GM12878 (cell line): ENCODE measurements around the gene TMEM45B. TPM values are rescaled to one million over a fixed set of nuclear protein-coding genes. Genes with fewer than 3 reads are reported as not detected.

Source experiments
- ATAC-seq: fragments of 200-7000 bp; cut with Tn5 transposase; 3 replicates; pipeline ENCODE4 v1.9.1; 2020; ENCODE audit warnings: mild to moderate bottlenecking, moderate library complexity
- BruUV-seq: library from RNA; stranded (reverse); fragments of 400-500 nt; replicated peaks from 2 replicates; lab custom pipeline; 2021; lab: Mats Ljungman, UMichigan
- CTCF ChIA-PET: fragments of 300-600 bp; sonication (Branson Sonifier 250); formaldehyde crosslinking; extraction: SDS; loops from one replicate; lab custom pipeline; 2021; ENCODE audit warnings: inconsistent platforms; lab: Yijun Ruan, JAX
- POLR2A ChIA-PET: fragments of 350-600 bp; formaldehyde crosslinking; extraction: SDS; loops from one replicate; lab custom pipeline; 2021; ENCODE audit warnings: inconsistent platforms; lab: Charles Lee
- RAD21 ChIA-PET: fragments of 300-600 bp; sonication (Branson Sonifier 250); formaldehyde crosslinking; loops from one replicate; lab custom pipeline; 2023; ENCODE audit warnings: antibody characterized with exemption; ENCODE audit not compliant: unreplicated experiment; lab: Charles Lee
- SMC1A ChIA-PET: fragments of 300-600 bp; sonication (Branson Sonifier 250); formaldehyde crosslinking; loops from one replicate; lab custom pipeline; 2023; ENCODE audit not compliant: unreplicated experiment, uncharacterized antibody; lab: Charles Lee
- DNase-seq: peaks from one replicate; pipeline ENCODE4 v3.0.0-alpha.2; 2011; ENCODE audit warnings: low read depth, low spot score
- FAIRE-seq: peaks from 3 replicates; lab custom pipeline; 2011; peaks lifted over from hg19 to GRCh38; lab: Jason Lieb, UNC
- H2AFZ ChIP-seq: 2 replicates; pipeline ENCODE4 v1.6.0; 2011; ENCODE audit warnings: low read depth, low read length, control low read depth; ENCODE audit not compliant: control insufficient read depth
- H3K27ac ChIP-seq: 2 replicates; pipeline ENCODE4 v1.5.1; 2011; ENCODE audit warnings: control low read depth; ENCODE audit not compliant: control insufficient read depth, insufficient read depth
- H3K27me3 ChIP-seq, 2 experiments: replicated peaks in 1 of 2; 2 replicates each; pipeline versions ENCODE4 v1.6.0 to v1.6.1; 2011; ENCODE audit warnings: low read length in 1 of 2; ENCODE audit not compliant: control insufficient read depth in 2 of 2, insufficient read depth in 2 of 2
- H3K36me3 ChIP-seq, 2 experiments: 2 replicates each; pipeline ENCODE4 v1.5.1; 2011; ENCODE audit warnings: low read length in 1 of 2; ENCODE audit not compliant: control insufficient read depth in 2 of 2, insufficient read depth in 2 of 2
- H3K4me1 ChIP-seq: 2 replicates; pipeline ENCODE4 v1.6.1; 2011; ENCODE audit warnings: mild to moderate bottlenecking, low read length, moderate library complexity, mixed read lengths; ENCODE audit not compliant: control insufficient read depth, insufficient read depth
- H3K4me2 ChIP-seq: 2 replicates; pipeline ENCODE4 v1.6.0; 2011; ENCODE audit warnings: control low read depth; ENCODE audit not compliant: control insufficient read depth, insufficient read depth
- H3K4me3 ChIP-seq: fragments of 200-600 bp; sonication (generic); 2 replicates; pipeline ENCODE4 v1.5.1; 2016
- H3K79me2 ChIP-seq: 2 replicates; pipeline ENCODE4 v1.6.0; 2011; ENCODE audit warnings: low read length; ENCODE audit not compliant: control insufficient read depth, insufficient read depth
- H3K9ac ChIP-seq: 2 replicates; pipeline ENCODE4 v1.8.0; 2011; ENCODE audit warnings: low read length, control low read depth, mixed read lengths; ENCODE audit not compliant: control insufficient read depth, insufficient read depth
- H3K9me3 ChIP-seq: replicated peaks from 3 replicates; pipeline ENCODE4 v1.5.1; 2011; ENCODE audit warnings: mild to moderate bottlenecking, low read length; ENCODE audit not compliant: control insufficient read depth, insufficient read depth
- H4K20me1 ChIP-seq: 2 replicates; pipeline ENCODE4 v1.6.0; 2011; ENCODE audit not compliant: control insufficient read depth, insufficient read depth
- ETV6 ChIP-seq, 2 experiments: fragments of 450-650 bp in 1 of 2; IDR thresholded peaks in 1 of 2; conservative IDR thresholded peaks in 1 of 2; 2 replicates each; pipeline ENCODE4 v1.6.1; 2014; ENCODE audit warnings: antibody characterized with exemption in 1 of 2, borderline replicate concordance in 1 of 2, low read depth in 1 of 2, mild to moderate bottlenecking in 1 of 2, moderate library complexity in 1 of 2
- IKZF1 ChIP-seq: fragments of 450-650 bp; conservative IDR thresholded peaks from 2 replicates; pipeline ENCODE4 v1.6.1; 2017; ENCODE audit warnings: antibody characterized with exemption, mild to moderate bottlenecking
- MEF2B ChIP-seq: fragments of 450-650 bp; IDR thresholded peaks from 2 replicates; pipeline ENCODE4 v1.6.1; 2018; ENCODE audit warnings: mild to moderate bottlenecking, moderate library complexity; ENCODE audit not compliant: partially characterized antibody, poor library complexity, severe bottlenecking
- RAD21 ChIP-seq: IDR thresholded peaks from 2 replicates; pipeline ENCODE4 v1.6.1; 2011; ENCODE audit warnings: mild to moderate bottlenecking, low read depth, low read length, moderate library complexity; ENCODE audit not compliant: insufficient read depth
- RAD51 ChIP-seq: fragments of 450-650 bp; IDR thresholded peaks from 2 replicates; pipeline ENCODE4 v1.6.1; 2016; ENCODE audit warnings: moderate library complexity, mild to moderate bottlenecking, inconsistent platforms
- SPI1 ChIP-seq: IDR thresholded peaks from 2 replicates; pipeline ENCODE4 v1.6.1; 2011; ENCODE audit warnings: low read depth, mild to moderate bottlenecking, low read length, moderate library complexity, borderline replicate concordance; ENCODE audit not compliant: insufficient read depth
- SREBF1 ChIP-seq: IDR thresholded peaks from 2 replicates; pipeline ENCODE4 v1.6.1; 2012; ENCODE audit warnings: mild to moderate bottlenecking, low read length
- TCF3 ChIP-seq: IDR thresholded peaks from 2 replicates; pipeline ENCODE4 v1.6.1; 2012; ENCODE audit warnings: low read depth, mild to moderate bottlenecking, low read length, borderline replicate concordance; ENCODE audit not compliant: insufficient read depth
- WGBS: methylation state at CpG from one replicate; pipeline ENCODE4 v1.1.6; 2016; ENCODE audit warnings: low lambda C conversion rate; ENCODE audit not compliant: insufficient replicate concordance, insufficient coverage; ENCODE audit errors: missing lambda C conversion rate; 5-methylcytosine and 5-hydroxymethylcytosine counted together
- in situ Hi-C: fragments of 300-500 bp; cut with MboI; formaldehyde crosslinking; loops from 9 replicates; pipeline ENCODE4 v1.14.3; 2018; ENCODE audit warnings: mixed read lengths
- intact Hi-C: fragments of 100-400 bp; cut with micrococcal nuclease; formaldehyde crosslinking; loops from one replicate; pipeline ENCODE4 v1.14.2; 2022; ENCODE audit not compliant: unreplicated experiment
- polyA plus RNA-seq, 11 experiments: library from polyadenylated mRNA; depleted of rRNA in 4 of 11; unstranded in 6 of 11; stranded (reverse) in 5 of 11; fragments of >200 nt; fragmentation: Nextera tagmentation in 4 of 11; fragmentation: Illumina TruSeq in 1 of 11; extraction: Ambion mirVana in 4 of 11; extraction: Trizol in 1 of 11; gene quantifications; 1 replicate in 1 of 11; 2 replicates in 10 of 11; pipeline versions ENCODE4 v1.2.1 to v1.2.3, GENCODE V29; 2011 to 2016; ENCODE audit warnings: inconsistent platforms in 2 of 11, missing spikeins in 2 of 11, low read depth in 1 of 11
- total RNA-seq, 4 experiments: library from RNA; depleted of rRNA in 3 of 4; stranded (reverse); fragments of >200 nt in 3 of 4; fragmentation: Illumina TruSeq in 1 of 4; extraction: Trizol in 1 of 4; gene quantifications; 2 replicates each; pipeline versions ENCODE4 v1.2.1 to v1.2.3, GENCODE V29; 2013 to 2021
- TF ChIP-seq, protein P1 (sequence below): IDR thresholded peaks from 2 replicates; pipeline ENCODE4 v1.6.1; 2011; ENCODE audit warnings: mild to moderate bottlenecking, low read depth, low read length, moderate library complexity; ENCODE audit not compliant: insufficient replicate concordance
- TF ChIP-seq, protein P2 (sequence below): IDR thresholded peaks from 2 replicates; pipeline ENCODE4 v1.6.1; 2012; ENCODE audit warnings: low read depth, low read length, improper control_type of control experiment
- TF ChIP-seq, protein P3 (sequence below): IDR thresholded peaks from 2 replicates; pipeline ENCODE4 v1.6.1; 2011; ENCODE audit warnings: low read depth, low read length, improper control_type of control experiment, borderline replicate concordance

TMEM45B gene
- total and polyA plus RNA-seq, 10 of the 15 experiments (the other 5 are each of a cell fraction or from before 2014, with no cell fraction given) = 0.05 to 0.13 TPM; not detected in 8

DNA sequence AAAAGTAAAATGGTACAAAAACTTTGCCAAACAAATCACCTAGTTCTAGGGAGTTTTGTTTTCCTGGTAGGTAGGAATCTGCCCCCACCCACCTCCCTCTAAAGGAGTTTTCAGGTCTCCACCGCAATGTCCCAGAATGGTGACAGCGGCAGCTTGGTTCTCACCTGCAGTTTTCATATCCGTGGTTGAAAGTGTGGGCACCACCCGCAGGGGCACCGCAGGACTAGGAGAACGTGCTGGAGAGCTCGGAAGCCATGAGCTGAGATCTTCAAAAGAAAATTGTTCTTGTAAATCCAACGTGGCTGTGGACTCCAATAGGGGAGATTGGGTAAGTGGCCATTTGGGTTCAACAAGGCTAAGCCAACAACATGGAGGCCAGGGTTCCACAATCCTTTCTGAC, 68.9 kb downstream of the TMEM45B start:
- SMC1A ChIA-PET = no interaction called here

DNA sequence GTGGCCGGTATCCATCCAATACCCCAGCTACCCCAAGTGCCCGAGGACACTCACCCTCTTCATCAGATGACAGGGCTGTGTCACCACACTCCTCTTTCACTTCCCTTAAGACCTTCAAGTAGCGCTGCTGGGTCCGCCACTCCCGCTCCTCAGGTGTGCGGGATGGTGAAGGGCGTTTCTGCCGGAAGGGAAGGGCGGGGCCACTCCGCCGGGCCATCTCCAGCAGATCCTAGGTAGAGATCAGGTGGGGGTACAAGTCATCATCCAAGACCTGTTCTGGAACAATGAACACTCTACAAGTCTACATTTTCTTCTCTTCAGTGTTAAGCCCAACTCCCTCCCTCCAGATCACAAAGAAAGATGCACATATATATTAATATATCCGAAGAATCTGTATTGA, 69.7 kb downstream of the TMEM45B start:
- Histone ChIP-seq H4K20me1 (no peaks in the 10 kb centered on the region), H3K36me3 (peaks cover 15 to 32% of the 10 kb centered on the region in 2 experiments), H3K4me2 (no peak overlapping the region), H2AFZ (no peak overlapping the region), H3K27me3 (no peaks in the 10 kb centered on the region), H3K9ac (no peak overlapping the region), H3K4me3 (no peak overlapping the region), H3K27ac (no peak overlapping the region), H3K79me2 (no peaks in the 10 kb centered on the region), H3K4me1 (no peaks in the 10 kb centered on the region), H3K9me3 (no peaks in the 10 kb centered on the region)
- TF ChIP-seq, protein P1, sequence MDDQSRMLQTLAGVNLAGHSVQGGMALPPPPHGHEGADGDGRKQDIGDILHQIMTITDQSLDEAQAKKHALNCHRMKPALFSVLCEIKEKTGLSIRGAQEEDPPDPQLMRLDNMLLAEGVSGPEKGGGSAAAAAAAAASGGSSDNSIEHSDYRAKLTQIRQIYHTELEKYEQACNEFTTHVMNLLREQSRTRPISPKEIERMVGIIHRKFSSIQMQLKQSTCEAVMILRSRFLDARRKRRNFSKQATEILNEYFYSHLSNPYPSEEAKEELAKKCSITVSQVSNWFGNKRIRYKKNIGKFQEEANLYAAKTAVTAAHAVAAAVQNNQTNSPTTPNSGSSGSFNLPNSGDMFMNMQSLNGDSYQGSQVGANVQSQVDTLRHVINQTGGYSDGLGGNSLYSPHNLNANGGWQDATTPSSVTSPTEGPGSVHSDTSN = no peak
- TF ChIP-seq, protein P2, sequence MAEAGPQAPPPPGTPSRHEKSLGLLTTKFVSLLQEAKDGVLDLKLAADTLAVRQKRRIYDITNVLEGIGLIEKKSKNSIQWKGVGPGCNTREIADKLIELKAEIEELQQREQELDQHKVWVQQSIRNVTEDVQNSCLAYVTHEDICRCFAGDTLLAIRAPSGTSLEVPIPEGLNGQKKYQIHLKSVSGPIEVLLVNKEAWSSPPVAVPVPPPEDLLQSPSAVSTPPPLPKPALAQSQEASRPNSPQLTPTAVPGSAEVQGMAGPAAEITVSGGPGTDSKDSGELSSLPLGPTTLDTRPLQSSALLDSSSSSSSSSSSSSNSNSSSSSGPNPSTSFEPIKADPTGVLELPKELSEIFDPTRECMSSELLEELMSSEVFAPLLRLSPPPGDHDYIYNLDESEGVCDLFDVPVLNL = no peak
- TF ChIP-seq SPI1 (no peak), IKZF1 (no peak), SREBF1 (no peak), ETV6 (conservative IDR thresholded peaks at IDR 0.05 in 1 of 2, IDR thresholded peaks at IDR 0.05 in 1 of 2; ENCODE audit: borderline replicate concordance in 1 of 2, low read depth in 1 of 2) (no peak)
- TF ChIP-seq, protein P3, sequence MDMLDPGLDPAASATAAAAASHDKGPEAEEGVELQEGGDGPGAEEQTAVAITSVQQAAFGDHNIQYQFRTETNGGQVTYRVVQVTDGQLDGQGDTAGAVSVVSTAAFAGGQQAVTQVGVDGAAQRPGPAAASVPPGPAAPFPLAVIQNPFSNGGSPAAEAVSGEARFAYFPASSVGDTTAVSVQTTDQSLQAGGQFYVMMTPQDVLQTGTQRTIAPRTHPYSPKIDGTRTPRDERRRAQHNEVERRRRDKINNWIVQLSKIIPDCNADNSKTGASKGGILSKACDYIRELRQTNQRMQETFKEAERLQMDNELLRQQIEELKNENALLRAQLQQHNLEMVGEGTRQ = no peak
- intact Hi-C loops (no loop called here), in situ Hi-C loops (no loop called here)
- CTCF ChIA-PET = no interaction called here
- BruUV-seq = no TSS peak
- POLR2A ChIA-PET = no interaction called here
- 93% methylated on average over 12 of the region's 12 CpGs for WGBS
- no peak for ATAC-seq
- RAD21 ChIA-PET = no interaction called here
- SMC1A ChIA-PET = interaction anchor here (1.2 kb wide), 1 partner anchor 9 kb away, joined by 5 read pairs; no protein-coding TSS in a partner anchor
- FAIRE-seq = no peak
- no peak for DNase-seq

More for the DNA sequence above, 68.9 kb downstream of the TMEM45B start:
- ATAC-seq = no peak
- in situ Hi-C loops (no loop called here), intact Hi-C loops (no loop called here)
- Histone ChIP-seq H3K27me3 (no peaks in the 10 kb centered on the region), H3K79me2 (no peaks in the 10 kb centered on the region), H3K9me3 (no peaks in the 10 kb centered on the region), H3K4me1 (no peaks in the 10 kb centered on the region), H4K20me1 (no peaks in the 10 kb centered on the region), H3K27ac (no peak overlapping the region), H3K9ac (no peak overlapping the region), H3K4me2 (no peak overlapping the region), H3K36me3 (peaks cover 15 to 27% of the 10 kb centered on the region in 2 experiments), H3K4me3 (no peak overlapping the region), H2AFZ (no peak overlapping the region)
- WGBS = 96% methylated on average over 8 of the region's 8 CpGs
- CTCF ChIA-PET = interaction anchor here (1.0 kb wide), 1 partner anchor 328 kb away, joined by 3 read pairs; no protein-coding TSS in a partner anchor
- POLR2A ChIA-PET = no interaction called here
- FAIRE-seq = no peak
- TF ChIP-seq TCF3 (no peak), MEF2B (no peak), RAD51 (no peak), RAD21 (no peak)
- RAD21 ChIA-PET = no interaction called here
- no peak for DNase-seq
- no TSS peak for BruUV-seq
